ENCODE data around the gene PDLIM1. TPM values are rescaled to one million over a fixed set of nuclear protein-coding genes. Genes with fewer than 3 reads are reported as not detected.
"Not testable (repeated sequence)": the region's sequence is repeated elsewhere in the genome, so short reads cannot be mapped to it uniquely, and the experiment has no call there.

PDLIM1 gene
- total and polyA plus RNA-seq, 5 donors from 2014 or later = 0.83 to 7.3 (median 2.6) TPM; not detected in 1

- no peak overlapping the region for H3K27ac ChIP-seq (ENCODE audit: insufficient read depth, low read length, poor library complexity, severe bottlenecking)
- H3K4me3 ChIP-seq (ENCODE audit: low read depth, low read length) = no peak overlapping the region
- Mint-ChIP-seq H3K4me3 (no peak overlapping the region), H3K9me3 (no peaks in the 10 kb centered on the region), H3K36me3 (no peaks in the 10 kb centered on the region), H3K4me1 (peaks cover 0 to 6% (median 1%) of the 10 kb centered on the region in 4 donors), H3K27me3 (peaks cover 10% of the 10 kb centered on the region), H3K27ac (no peak overlapping the region)
- H3K9me3 ChIP-seq (ENCODE audit: control insufficient read depth in 2 of 2, low read length in 2 of 2) = no peaks in the 10 kb centered on the region
- no peaks in the 10 kb centered on the region for H3K4me1 ChIP-seq (ENCODE audit: control insufficient read depth, insufficient read depth, low read length, poor library complexity, severe bottlenecking)
- ATAC-seq (ENCODE audit: low read depth in 2 of 2) (no peak), DNase-seq (no peak)
- H3K27me3 ChIP-seq (ENCODE audit: control insufficient read depth, insufficient read depth, low read length) = no peaks in the 10 kb centered on the region
- H3K36me3 ChIP-seq (ENCODE audit: control insufficient read depth, insufficient read depth, low read length) = no peaks in the 10 kb centered on the region
These were observed 49.3 kb downstream of the PDLIM1 start for GRCh38 chr10:95241533-95241932.

GRCh38 chr10:95240811-95241210 lies 50.0 kb downstream of the PDLIM1 start:
- Mint-ChIP-seq H3K27me3 (peaks cover 10% of the 10 kb centered on the region), H3K36me3 (no peaks in the 10 kb centered on the region), H3K27ac (no peak overlapping the region), H3K4me1 (peaks cover 0 to 6% (median 3%) of the 10 kb centered on the region in 4 donors), H3K4me3 (no peak overlapping the region), H3K9me3 (no peaks in the 10 kb centered on the region)
- H3K27ac ChIP-seq (ENCODE audit: insufficient read depth, low read length, poor library complexity, severe bottlenecking) = no peak overlapping the region
- no peak for ATAC-seq (ENCODE audit: low read depth in 2 of 2)
- no peak overlapping the region for H3K4me3 ChIP-seq (ENCODE audit: low read depth, low read length)
- H3K4me1 ChIP-seq (ENCODE audit: control insufficient read depth, insufficient read depth, low read length, poor library complexity, severe bottlenecking) = no peaks in the 10 kb centered on the region
- no peaks in the 10 kb centered on the region for H3K36me3 ChIP-seq (ENCODE audit: control insufficient read depth, insufficient read depth, low read length)
- H3K9me3 ChIP-seq (ENCODE audit: control insufficient read depth in 2 of 2, low read length in 2 of 2) = no peaks in the 10 kb centered on the region
- no peak for DNase-seq
- no peaks in the 10 kb centered on the region for H3K27me3 ChIP-seq (ENCODE audit: control insufficient read depth, insufficient read depth, low read length)

DNA sequence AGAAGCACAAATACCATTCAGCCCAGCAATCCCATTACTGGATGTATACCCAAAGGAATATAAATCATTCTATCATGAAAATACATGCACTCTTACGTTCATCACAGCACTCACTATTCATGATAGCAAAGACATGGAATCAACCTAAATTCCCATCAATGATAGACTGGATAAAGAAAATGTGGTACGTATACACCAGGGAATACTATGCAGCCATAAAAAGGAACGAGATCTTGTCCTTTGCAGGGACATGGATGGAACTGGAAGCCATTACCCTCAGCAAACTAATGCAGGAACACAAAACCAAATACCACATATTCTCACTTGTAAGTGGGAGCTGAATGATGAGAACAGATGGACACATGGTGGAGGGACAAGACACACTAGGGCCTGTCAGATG lies 50.7 kb downstream of the PDLIM1 start:
- not testable (repeated sequence) for H3K27ac Mint-ChIP-seq; ATAC-seq (ENCODE audit: low read depth in 2 of 2); H3K36me3 Mint-ChIP-seq; H3K9me3 ChIP-seq (ENCODE audit: control insufficient read depth in 2 of 2, low read length in 2 of 2); DNase-seq; H3K9me3 Mint-ChIP-seq; H3K27ac ChIP-seq (ENCODE audit: insufficient read depth, low read length, poor library complexity, severe bottlenecking); H3K4me1 Mint-ChIP-seq; H3K4me1 ChIP-seq (ENCODE audit: control insufficient read depth, insufficient read depth, low read length, poor library complexity, severe bottlenecking); H3K4me3 ChIP-seq (ENCODE audit: low read depth, low read length); H3K27me3 Mint-ChIP-seq; H3K36me3 ChIP-seq (ENCODE audit: control insufficient read depth, insufficient read depth, low read length); H3K4me3 Mint-ChIP-seq; H3K27me3 ChIP-seq (ENCODE audit: control insufficient read depth, insufficient read depth, low read length)

- H3K4me3 Mint-ChIP-seq = no peak overlapping the region
- DNase-seq = no peak
- no peaks in the 10 kb centered on the region for H3K27me3 ChIP-seq (ENCODE audit: control insufficient read depth, insufficient read depth, low read length)
- no peak overlapping the region for H3K4me3 ChIP-seq (ENCODE audit: low read depth, low read length)
- peaks cover 0 to 6% (median 3%) of the 10 kb centered on the region in 4 donors for H3K4me1 Mint-ChIP-seq
- no peak overlapping the region for H3K27ac ChIP-seq (ENCODE audit: insufficient read depth, low read length, poor library complexity, severe bottlenecking)
- peaks cover 0 to 4% (median 0%) of the 10 kb centered on the region in 7 donors for H3K9me3 Mint-ChIP-seq
- no peak for ATAC-seq (ENCODE audit: low read depth in 2 of 2)
- no peak overlapping the region for H3K27ac Mint-ChIP-seq
- no peaks in the 10 kb centered on the region for H3K36me3 Mint-ChIP-seq
- peaks cover 4% of the 10 kb centered on the region for H3K27me3 Mint-ChIP-seq
- no peaks in the 10 kb centered on the region for H3K9me3 ChIP-seq (ENCODE audit: control insufficient read depth in 2 of 2, low read length in 2 of 2)
- no peaks in the 10 kb centered on the region for H3K36me3 ChIP-seq (ENCODE audit: control insufficient read depth, insufficient read depth, low read length)
- H3K4me1 ChIP-seq (ENCODE audit: control insufficient read depth, insufficient read depth, low read length, poor library complexity, severe bottlenecking) = no peaks in the 10 kb centered on the region
These were observed 53.2 kb downstream of the PDLIM1 start for GRCh38 chr10:95237376-95238170.

GRCh38 chr10:95236068-95236903 lies 54.5 kb downstream of the PDLIM1 start:
- Mint-ChIP-seq H3K27me3 (peaks cover 4% of the 10 kb centered on the region), H3K36me3 (peaks cover under 1% of the 10 kb centered on the region), H3K4me1 (peaks cover 0 to 8% (median 4%) of the 10 kb centered on the region in 4 donors), H3K9me3 (peaks cover 0 to 4% (median 0%) of the 10 kb centered on the region in 7 donors), H3K27ac (peak overlapping the region in 1 of 3 donors; percentile 14), H3K4me3 (no peak overlapping the region)
- ATAC-seq (ENCODE audit: low read depth in 2 of 2) (peak; percentile 39 to 44), DNase-seq (peak in 1 of 3 donors; percentile 60)
- Histone ChIP-seq H3K27ac (ENCODE audit: insufficient read depth, low read length, poor library complexity, severe bottlenecking) (no peak overlapping the region), H3K4me1 (ENCODE audit: control insufficient read depth, insufficient read depth, low read length, poor library complexity, severe bottlenecking) (no peaks in the 10 kb centered on the region), H3K9me3 (ENCODE audit: control insufficient read depth in 2 of 2, low read length in 2 of 2) (no peaks in the 10 kb centered on the region), H3K27me3 (ENCODE audit: control insufficient read depth, insufficient read depth, low read length) (no peaks in the 10 kb centered on the region), H3K4me3 (ENCODE audit: low read depth, low read length) (no peak overlapping the region), H3K36me3 (ENCODE audit: control insufficient read depth, insufficient read depth, low read length) (no peaks in the 10 kb centered on the region)

- Mint-ChIP-seq H3K36me3 (peaks cover 3% of the 10 kb centered on the region), H3K4me3 (no peak overlapping the region), H3K27ac (no peak overlapping the region), H3K4me1 (peaks cover 0 to 13% (median 7%) of the 10 kb centered on the region in 4 donors), H3K27me3 (peaks cover 7% of the 10 kb centered on the region), H3K9me3 (peaks cover 0 to 4% (median 0%) of the 10 kb centered on the region in 7 donors)
- ATAC-seq (ENCODE audit: low read depth in 2 of 2) = no peak
- Histone ChIP-seq H3K36me3 (ENCODE audit: control insufficient read depth, insufficient read depth, low read length) (no peaks in the 10 kb centered on the region), H3K9me3 (ENCODE audit: control insufficient read depth in 2 of 2, low read length in 2 of 2) (no peaks in the 10 kb centered on the region), H3K27me3 (ENCODE audit: control insufficient read depth, insufficient read depth, low read length) (no peaks in the 10 kb centered on the region), H3K4me1 (ENCODE audit: control insufficient read depth, insufficient read depth, low read length, poor library complexity, severe bottlenecking) (no peaks in the 10 kb centered on the region), H3K27ac (ENCODE audit: insufficient read depth, low read length, poor library complexity, severe bottlenecking) (no peak overlapping the region), H3K4me3 (ENCODE audit: low read depth, low read length) (no peak overlapping the region)
- no peak for DNase-seq
These were observed 55.1 kb downstream of the PDLIM1 start for GRCh38 chr10:95235676-95236067.

DNA sequence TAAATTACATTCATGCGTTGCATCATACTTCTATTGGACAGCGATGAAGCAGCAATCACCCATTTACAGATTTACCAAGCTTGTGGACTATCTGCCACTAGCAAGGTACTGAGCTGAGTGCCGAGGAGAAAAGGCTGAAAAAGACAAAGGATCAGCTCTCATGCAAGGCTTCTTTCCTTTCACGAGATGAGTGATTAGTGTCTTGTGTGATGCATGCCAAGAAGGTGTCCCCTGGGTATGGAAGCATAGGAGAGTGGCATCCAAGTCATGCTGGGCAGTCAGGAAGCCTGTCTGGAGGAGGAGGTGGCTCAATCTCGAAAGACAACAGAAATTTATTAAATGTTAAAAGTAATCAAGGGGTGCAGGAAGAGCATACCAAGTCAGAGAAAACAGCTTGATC lies 55.9 kb downstream of the PDLIM1 start:
- Mint-ChIP-seq H3K36me3 (peaks cover 3% of the 10 kb centered on the region), H3K27me3 (peaks cover 14% of the 10 kb centered on the region), H3K4me3 (no peak overlapping the region), H3K9me3 (peaks cover 0 to 4% (median 0%) of the 10 kb centered on the region in 7 donors), H3K4me1 (peaks cover 0 to 20% (median 7%) of the 10 kb centered on the region in 4 donors), H3K27ac (no peak overlapping the region)
- no peaks in the 10 kb centered on the region for H3K9me3 ChIP-seq (ENCODE audit: control insufficient read depth in 2 of 2, low read length in 2 of 2)
- H3K4me3 ChIP-seq (ENCODE audit: low read depth, low read length) = no peak overlapping the region
- ATAC-seq (ENCODE audit: low read depth in 2 of 2) (no peak), DNase-seq (no peak)
- no peaks in the 10 kb centered on the region for H3K27me3 ChIP-seq (ENCODE audit: control insufficient read depth, insufficient read depth, low read length)
- no peaks in the 10 kb centered on the region for H3K4me1 ChIP-seq (ENCODE audit: control insufficient read depth, insufficient read depth, low read length, poor library complexity, severe bottlenecking)
- H3K27ac ChIP-seq (ENCODE audit: insufficient read depth, low read length, poor library complexity, severe bottlenecking) = no peak overlapping the region
- H3K36me3 ChIP-seq (ENCODE audit: control insufficient read depth, insufficient read depth, low read length) = no peaks in the 10 kb centered on the region
